ENCODE data around the gene FAM227B.
A peak's percentile ranks its signal among the peaks of the same experiment; 100 is the strongest.
"Not testable (repeated sequence)": the region's sequence is repeated elsewhere in the genome, so short reads cannot be mapped to it uniquely, and the experiment has no call there.

FAM227B gene

GRCh38 chr15:49435174-49435573, 185.4 kb downstream of the FAM227B start:
- no peak for DNase-seq

- DNase-seq = no peak
Observed at GRCh38 chr15:49430046-49430445, 190.6 kb downstream of the FAM227B start.

GRCh38 chr15:49428409-49429095, 192.1 kb downstream of the FAM227B start:
- no peak for DNase-seq

- DNase-seq = no peak
Observed at GRCh38 chr15:49427372-49427771, 193.2 kb downstream of the FAM227B start.

GRCh38 chr15:49424954-49425353, 195.7 kb downstream of the FAM227B start:
- DNase-seq = no peak

GRCh38 chr15:49423901-49424550, 196.6 kb downstream of the FAM227B start:
- no peak for DNase-seq

- DNase-seq = no peak
Observed at GRCh38 chr15:49423021-49423420, 197.6 kb downstream of the FAM227B start, which contains the start of gene FGF7. Gene FGF7, plus strand, starts transcription at chr15:49423242. Its CDS starts 1,056 bp downstream, at chr15:49424298.

GRCh38 chr15:49421991-49422390, 198.6 kb downstream of the FAM227B start:
- peak; percentile 12 for DNase-seq

- DNase-seq = no peak
Observed at GRCh38 chr15:49418811-49419210, 201.8 kb downstream of the FAM227B start.

GRCh38 chr15:49415638-49416037, 205.0 kb downstream of the FAM227B start:
- DNase-seq = no peak

- no peak for DNase-seq
Observed at GRCh38 chr15:49415149-49415548, 205.5 kb downstream of the FAM227B start.

- DNase-seq = no peak
Observed at GRCh38 chr15:49412797-49413196, 207.8 kb downstream of the FAM227B start.

GRCh38 chr15:49410641-49411040, 210.0 kb downstream of the FAM227B start:
- DNase-seq = no peak

GRCh38 chr15:49406352-49407118, 214.1 kb downstream of the FAM227B start:
- no peak for DNase-seq

GRCh38 chr15:49402515-49403296, 217.9 kb downstream of the FAM227B start:
- not testable (repeated sequence) for DNase-seq

- no peak for DNase-seq
Observed at GRCh38 chr15:49387471-49387870, 233.1 kb downstream of the FAM227B start.

GRCh38 chr15:49383266-49383665, 237.4 kb downstream of the FAM227B start:
- no peak for DNase-seq

GRCh38 chr15:49382394-49382793, 238.2 kb downstream of the FAM227B start:
- no peak for DNase-seq

GRCh38 chr15:49380912-49381311, 239.7 kb downstream of the FAM227B start:
- no peak for DNase-seq

GRCh38 chr15:49379996-49380395, 240.6 kb downstream of the FAM227B start:
- DNase-seq = no peak

GRCh38 chr15:49372366-49372765, 248.3 kb downstream of the FAM227B start:
- DNase-seq = no peak

GRCh38 chr15:49370782-49371181, 249.8 kb downstream of the FAM227B start:
- DNase-seq = no peak

- no peak for DNase-seq
Observed at GRCh38 chr15:49366496-49366895, 254.1 kb downstream of the FAM227B start.

All from stimulated activated CD4-positive, alpha-beta T cell treated with anti-CD3 and anti-CD28 coated beads, Interleukin-4, amount 100 ng/mL, for 24 hours (primary cell).